H1 (cell line): ENCODE results near the gene VAT1L. TPM values are rescaled to one million over a fixed set of nuclear protein-coding genes. Genes with fewer than 3 reads are reported as not detected.

ENCODE experiments used
- BCL11A ChIP-seq, 2 experiments: IDR thresholded peaks; one replicate each; pipeline ENCODE4 v1.6.1; 2011; ENCODE audit warnings: low read depth in 2 of 2, low read length in 2 of 2, mild to moderate bottlenecking in 2 of 2
- E2F6 ChIP-seq: IDR thresholded peaks from 2 replicates; pipeline ENCODE4 v1.6.1; 2012; ENCODE audit warnings: inconsistent platforms
- MAFK ChIP-seq: IDR thresholded peaks from 2 replicates; pipeline ENCODE4 v1.6.1; 2012; ENCODE audit warnings: low read depth, mild to moderate bottlenecking, improper control_type of control experiment, low read length
- polyA plus RNA-seq, 7 experiments: library from polyadenylated mRNA; depleted of rRNA in 3 of 7; stranded (reverse) in 5 of 7; unstranded in 2 of 7; fragments of >200 nt in 5 of 7; fragments of 200-250 nt in 2 of 7; gene quantifications; 1 replicate in 5 of 7; 2 replicates in 1 of 7; 4 replicates in 1 of 7; pipeline versions ENCODE4 v1.2.1 to v1.2.3, GENCODE V29; 2011 to 2013; ENCODE audit warnings: missing spikeins in 2 of 7, mixed read lengths in 2 of 7
- total RNA-seq: library from RNA; stranded (reverse); fragmentation: NEBNext Ultra II Directional; extraction: Animal tissue kit (Norgen Biotek cat#: 25700); gene quantifications from 2 replicates; pipeline ENCODE4 v1.2.1, GENCODE V29; 2021

VAT1L gene
- total and polyA plus RNA-seq, 2 of the 8 experiments (the other 6 are each of a cell fraction or from before 2014, with no cell fraction given) = 46.3 to 48.2 TPM

GRCh38 chr16:77944631-77945030, 156.3 kb downstream of the VAT1L start (continued):
- TF ChIP-seq E2F6 = no peak
- TF ChIP-seq MAFK = no peak
- no peak for TF ChIP-seq BCL11A (IDR thresholded peaks at IDR 0.05; ENCODE audit: low read depth in 2 of 2, low read length in 2 of 2)
